Skeletal muscle satellite cell (primary cell): ENCODE data around the gene PRM1.

ENCODE experiments used
- H3K27me3 ChIP-seq: 2 replicates; pipeline ENCODE4 v1.7.0; 2013; ENCODE audit warnings: low read length; ENCODE audit not compliant: control insufficient read depth, insufficient read depth
- H3K36me3 ChIP-seq: 2 replicates; pipeline ENCODE4 v1.7.0; 2013; ENCODE audit warnings: mild to moderate bottlenecking, control low read depth, low read length; ENCODE audit not compliant: insufficient read depth
- H3K4me1 ChIP-seq: 2 replicates; pipeline ENCODE4 v1.7.0; 2013; ENCODE audit warnings: low read length; ENCODE audit not compliant: control insufficient read depth, insufficient read depth
- H3K4me2 ChIP-seq: 2 replicates; pipeline ENCODE4 v1.7.0; 2013; ENCODE audit warnings: mild to moderate bottlenecking, low read length
- H3K4me3 ChIP-seq: 2 replicates; pipeline ENCODE4 v1.7.0; 2013; ENCODE audit warnings: low read length
- H3K9ac ChIP-seq: 2 replicates; pipeline ENCODE4 v1.7.0; 2013; ENCODE audit warnings: mild to moderate bottlenecking, low read depth, low read length, moderate library complexity
- H3K9me3 ChIP-seq: replicated peaks from 2 replicates; pipeline ENCODE4 v1.7.0; 2013; ENCODE audit warnings: mild to moderate bottlenecking, control low read depth, low read length

Gene PRM1

DNA sequence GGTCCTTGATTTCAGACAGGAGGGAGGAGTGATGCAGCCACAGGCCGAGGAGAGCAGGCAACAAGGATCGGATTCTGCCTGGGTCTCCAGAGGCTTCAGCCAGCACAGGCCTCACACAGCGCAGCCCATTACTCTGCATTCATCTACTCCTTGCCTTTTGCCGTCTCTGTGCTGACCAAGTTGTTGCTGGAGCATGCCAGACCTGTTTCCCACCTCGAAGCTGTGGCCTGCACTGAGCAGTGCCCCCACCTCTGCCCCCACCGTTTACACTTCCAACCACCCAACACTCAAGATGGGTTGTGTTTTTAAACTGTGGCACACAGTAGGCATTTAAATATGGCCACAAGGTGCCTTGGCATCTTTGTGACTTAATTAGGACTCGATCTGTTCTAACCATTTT lies 6.2 kb downstream of the PRM1 start:
- Histone ChIP-seq H3K9ac (no peak overlapping the region), H3K27me3 (peaks cover 54% of the 10 kb centered on the region), H3K9me3 (no peaks in the 10 kb centered on the region), H3K4me3 (no peak overlapping the region), H3K4me1 (no peaks in the 10 kb centered on the region), H3K36me3 (no peaks in the 10 kb centered on the region), H3K4me2 (no peak overlapping the region)

DNA sequence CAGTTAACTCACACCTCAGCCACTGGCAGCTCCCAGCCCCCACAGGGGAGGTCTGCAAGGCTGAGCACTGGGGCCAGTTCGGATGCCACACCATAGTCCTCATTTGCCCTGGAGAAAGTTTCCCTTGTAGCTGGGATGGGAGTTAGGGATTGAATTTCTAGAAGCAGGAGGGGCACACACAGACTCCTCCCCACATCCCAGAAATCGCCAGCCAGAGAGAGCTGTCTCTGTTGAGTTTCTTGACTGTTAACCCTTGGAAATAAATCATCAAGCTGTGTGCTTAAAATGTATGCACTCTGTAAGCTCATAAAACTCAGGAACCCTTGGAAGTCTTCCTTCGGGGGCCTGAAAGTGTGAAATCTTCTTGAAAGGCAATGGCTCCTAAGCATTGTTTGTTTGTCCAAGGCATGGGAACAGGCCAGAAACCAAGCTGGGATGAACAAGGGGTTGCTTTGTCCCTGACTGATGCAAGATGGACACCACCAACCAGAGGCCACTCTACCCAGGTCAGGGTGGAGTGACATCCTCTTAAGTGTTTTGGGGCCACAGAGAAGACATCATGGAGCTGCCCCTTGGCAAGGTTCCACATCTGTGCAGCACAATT lies 7.3 kb downstream of the PRM1 start:
- no peaks in the 10 kb centered on the region for H3K36me3 ChIP-seq
- no peaks in the 10 kb centered on the region for H3K4me1 ChIP-seq
- H3K4me3 ChIP-seq, result no peak overlapping the region
- H3K9ac ChIP-seq, result no peak overlapping the region
- H3K9me3 ChIP-seq, result no peaks in the 10 kb centered on the region
- H3K4me2 ChIP-seq, result no peak overlapping the region
- peaks cover 50% of the 10 kb centered on the region for H3K27me3 ChIP-seq

DNA sequence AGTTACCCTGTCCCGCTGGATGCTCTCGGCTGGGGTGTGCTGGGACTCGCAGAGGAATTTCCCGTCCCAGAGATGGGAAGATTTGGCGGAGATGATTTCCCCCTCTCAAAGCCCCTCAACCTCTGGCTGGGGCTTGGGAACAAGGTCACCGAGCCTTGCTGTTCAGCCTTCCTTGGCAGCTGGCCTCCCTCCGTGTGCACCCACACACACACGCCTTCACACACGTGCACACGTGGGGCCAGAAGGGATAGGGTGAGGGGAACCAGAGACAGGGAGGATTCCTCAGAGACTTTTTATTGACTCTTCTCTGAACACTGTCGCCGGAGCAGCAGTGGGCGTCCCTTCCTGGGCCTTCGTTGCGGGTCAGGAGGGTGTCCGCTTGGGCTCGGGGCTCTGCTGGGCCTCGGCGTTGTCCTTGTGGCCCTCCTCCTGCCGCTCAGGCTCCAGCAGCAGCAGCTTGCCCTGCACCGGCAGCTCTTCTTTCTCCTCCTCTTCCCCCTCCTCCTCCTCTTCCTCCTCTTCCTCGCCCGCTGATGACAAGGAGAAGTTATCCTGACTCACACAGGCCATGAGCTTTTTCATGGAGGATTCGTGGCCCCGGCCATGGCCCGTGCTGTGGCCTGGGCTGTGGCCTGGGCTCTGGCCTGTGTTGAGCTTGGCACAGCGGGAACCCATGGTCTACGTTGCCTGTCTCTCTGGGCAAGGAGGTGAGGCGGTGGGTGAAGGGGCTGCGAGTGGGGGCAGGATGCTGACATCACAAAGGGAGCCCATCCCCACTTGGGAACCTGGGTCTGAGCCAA lies 8.0 kb downstream of the PRM1 start, which contains the start of gene PRM3:
PRM3 (minus strand) TSS at position 709 of the 800 bp plus-strand sequence; CDS start at position 675, 34 bp downstream.
- Histone ChIP-seq H3K4me2 (no peak within 1 kb of the TSS), H3K9ac (no peak within 1 kb of the TSS), H3K9me3 (no peaks in the 10 kb centered on the region), H3K4me1 (no peaks in the 10 kb centered on the region), H3K36me3 (no peaks in the 10 kb centered on the region), H3K27me3 (peaks cover 50% of the 10 kb centered on the region), H3K4me3 (no peak within 1 kb of the TSS)

DNA sequence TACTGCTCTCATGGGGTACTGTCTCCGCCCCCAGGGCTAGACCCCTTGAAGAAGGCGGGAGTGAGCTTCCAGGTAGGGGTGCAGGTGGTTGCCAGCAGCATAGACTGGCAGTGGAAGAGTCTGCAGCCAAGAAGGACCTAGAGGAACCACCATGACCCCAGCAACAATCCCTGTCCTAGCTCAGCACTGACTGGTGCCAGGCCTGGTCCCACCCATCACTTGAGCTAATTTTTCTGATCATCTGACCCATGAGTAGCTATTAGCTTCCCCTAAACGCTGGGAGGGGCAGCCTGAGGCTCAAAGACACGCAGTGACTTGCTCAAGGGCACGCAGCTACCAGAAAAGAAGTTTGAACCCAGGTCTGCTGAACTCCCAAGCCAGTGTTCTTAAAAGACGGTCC lies 8.6 kb downstream of the PRM1 start:
- H3K27me3 ChIP-seq, result peaks cover 44% of the 10 kb centered on the region
- no peaks in the 10 kb centered on the region for H3K9me3 ChIP-seq
- no peaks in the 10 kb centered on the region for H3K4me1 ChIP-seq
- no peak overlapping the region for H3K9ac ChIP-seq
- no peaks in the 10 kb centered on the region for H3K36me3 ChIP-seq
- no peak overlapping the region for H3K4me3 ChIP-seq
- H3K4me2 ChIP-seq, result no peak overlapping the region

DNA sequence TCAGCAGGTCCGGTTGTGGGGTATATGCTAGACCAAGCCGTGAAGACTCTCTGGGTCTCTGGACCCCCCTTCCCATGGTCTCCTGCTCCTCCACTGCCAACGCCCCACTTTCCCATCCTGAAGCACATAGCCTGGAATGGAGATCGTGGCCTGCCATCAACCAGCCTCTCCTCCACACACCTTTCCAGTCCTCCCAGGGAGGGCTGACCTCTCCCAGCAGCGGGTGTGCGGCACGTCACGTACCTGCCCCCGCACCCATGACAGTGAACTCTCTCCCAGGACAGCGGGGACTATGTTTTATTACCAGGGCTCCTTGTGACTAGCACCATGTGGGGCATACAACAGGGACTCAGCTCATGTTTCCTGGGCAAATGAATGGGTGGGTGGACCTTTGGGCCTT lies 9.5 kb downstream of the PRM1 start:
- Histone ChIP-seq H3K9ac (no peak overlapping the region), H3K36me3 (no peaks in the 10 kb centered on the region), H3K4me2 (no peak overlapping the region), H3K4me3 (no peak overlapping the region), H3K4me1 (no peaks in the 10 kb centered on the region), H3K9me3 (no peaks in the 10 kb centered on the region), H3K27me3 (peaks cover 36% of the 10 kb centered on the region)

DNA sequence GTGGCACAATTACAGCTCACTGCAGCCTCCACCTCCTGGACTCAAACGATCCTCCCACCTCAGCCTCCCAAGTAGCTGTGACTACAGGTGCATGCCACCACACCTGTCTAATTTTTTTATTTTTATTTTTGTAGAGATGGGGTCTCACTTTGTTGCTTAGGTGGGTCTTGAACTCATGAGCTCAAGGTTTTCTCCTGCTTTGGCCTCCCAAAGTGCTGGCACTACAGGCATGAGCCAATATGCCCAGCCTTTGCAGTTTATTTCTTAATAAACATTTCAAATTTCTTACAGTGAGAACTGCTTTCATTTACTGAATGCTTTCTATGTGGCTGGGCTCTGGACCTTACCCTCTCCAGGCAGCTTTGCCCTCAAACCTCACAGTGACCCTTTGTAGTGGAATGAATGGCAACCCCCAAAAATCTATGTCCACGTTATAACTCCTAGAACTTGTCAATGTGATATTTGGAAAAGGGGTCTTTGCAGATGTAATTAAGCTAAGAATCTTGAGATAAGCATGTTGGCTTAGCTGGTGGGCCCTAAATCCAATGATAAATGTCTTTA lies 10.4 kb downstream of the PRM1 start:
- no peaks in the 10 kb centered on the region for H3K36me3 ChIP-seq
- no peaks in the 10 kb centered on the region for H3K9me3 ChIP-seq
- H3K4me2 ChIP-seq, result no peak overlapping the region
- no peaks in the 10 kb centered on the region for H3K4me1 ChIP-seq
- no peak overlapping the region for H3K4me3 ChIP-seq
- no peak overlapping the region for H3K9ac ChIP-seq
- H3K27me3 ChIP-seq, result peaks cover 35% of the 10 kb centered on the region

DNA sequence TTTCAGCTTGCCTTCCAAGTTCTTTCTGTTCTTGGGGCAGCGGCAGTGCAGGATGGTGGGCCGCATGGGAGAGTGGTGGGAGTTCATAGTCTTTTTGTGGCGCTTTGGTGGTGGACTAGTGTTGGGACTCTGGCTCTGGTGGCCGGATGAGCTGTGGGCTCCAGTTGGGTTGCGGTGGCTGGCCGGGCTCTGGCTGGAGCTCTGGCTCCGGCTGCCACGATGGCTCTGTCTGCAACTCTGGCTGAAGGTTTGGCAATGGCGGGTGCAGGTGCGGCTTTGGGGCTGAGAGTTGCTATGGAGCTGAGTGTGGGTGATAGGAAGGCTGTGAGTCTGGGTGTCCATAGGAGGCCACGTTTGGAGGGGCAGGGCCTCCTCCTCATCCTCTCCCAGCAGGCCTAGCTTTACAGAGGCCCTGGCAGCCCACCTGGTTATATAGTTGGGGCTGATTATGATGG lies 12.2 kb downstream of the PRM1 start, which contains the start of gene TNP2:
TNP2 (minus strand) TSS at position 405 of the 455 bp plus-strand sequence; CDS start at position 342, 63 bp downstream.
- Histone ChIP-seq H3K4me2 (no peak within 1 kb of the TSS), H3K4me3 (no peak within 1 kb of the TSS), H3K36me3 (no peaks in the 10 kb centered on the region), H3K9me3 (no peaks in the 10 kb centered on the region), H3K27me3 (peaks cover 47% of the 10 kb centered on the region), H3K4me1 (no peaks in the 10 kb centered on the region), H3K9ac (no peak within 1 kb of the TSS)

DNA sequence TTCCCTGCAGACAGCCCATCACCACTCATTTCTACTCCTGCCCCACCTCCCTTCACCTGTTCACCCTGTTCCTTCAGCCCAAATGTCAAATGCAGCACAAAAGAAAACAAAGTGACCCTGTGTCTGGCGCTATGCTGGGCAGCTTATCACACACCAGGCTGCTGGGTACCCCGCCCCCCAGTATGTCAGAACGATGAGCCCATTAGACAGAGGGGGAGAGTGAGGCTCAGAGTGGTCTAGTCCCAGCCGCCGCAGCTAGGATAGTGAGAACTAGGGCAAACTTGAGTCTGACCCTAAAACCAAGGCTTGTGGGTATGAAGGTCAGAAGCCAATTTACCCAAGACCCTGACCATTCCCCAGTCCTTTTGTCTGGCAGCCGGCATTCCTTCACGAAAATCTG lies 16.0 kb downstream of the PRM1 start:
- H3K27me3 ChIP-seq, result peaks cover 50% of the 10 kb centered on the region
- H3K4me2 ChIP-seq, result no peak overlapping the region
- no peak overlapping the region for H3K4me3 ChIP-seq

DNA sequence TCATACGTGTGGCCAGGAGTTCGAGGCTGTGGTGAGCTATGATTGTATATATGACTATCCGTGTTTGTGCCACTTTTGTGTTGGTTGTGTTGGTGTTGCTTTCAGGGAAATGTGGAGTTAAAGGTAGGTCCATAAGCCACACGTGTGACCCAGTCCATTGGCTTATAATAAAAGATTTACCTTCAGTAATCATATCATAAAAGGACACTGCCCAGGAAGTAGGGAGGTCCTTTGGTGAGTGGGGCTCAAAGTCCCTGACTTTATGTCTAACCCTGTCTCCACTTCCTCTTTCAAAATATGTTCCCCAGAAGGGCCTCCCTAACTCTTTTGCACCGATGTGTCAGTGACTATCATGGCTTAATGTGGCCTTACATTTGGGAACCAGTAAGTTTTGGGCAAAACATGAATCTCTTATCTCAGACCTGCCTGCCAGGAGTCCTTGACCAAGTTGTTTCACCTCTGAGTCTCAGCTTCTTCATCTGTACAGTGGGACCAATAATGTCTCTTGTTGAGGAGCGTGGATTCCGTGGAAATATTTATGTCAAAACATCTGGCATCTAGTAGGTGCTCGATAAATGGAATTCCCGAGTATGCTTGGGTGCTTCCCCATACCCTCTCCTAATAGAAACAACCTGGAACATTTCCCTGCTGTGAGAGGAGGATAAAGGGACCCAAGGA lies 16.8 kb downstream of the PRM1 start:
- H3K9me3 ChIP-seq, result no peaks in the 10 kb centered on the region

More for the DNA sequence above, 16.0 kb downstream of the PRM1 start:
- H3K4me1 ChIP-seq, result no peaks in the 10 kb centered on the region
- H3K36me3 ChIP-seq, result no peaks in the 10 kb centered on the region
- H3K9me3 ChIP-seq, result no peaks in the 10 kb centered on the region
- H3K9ac ChIP-seq, result no peak overlapping the region

DNA sequence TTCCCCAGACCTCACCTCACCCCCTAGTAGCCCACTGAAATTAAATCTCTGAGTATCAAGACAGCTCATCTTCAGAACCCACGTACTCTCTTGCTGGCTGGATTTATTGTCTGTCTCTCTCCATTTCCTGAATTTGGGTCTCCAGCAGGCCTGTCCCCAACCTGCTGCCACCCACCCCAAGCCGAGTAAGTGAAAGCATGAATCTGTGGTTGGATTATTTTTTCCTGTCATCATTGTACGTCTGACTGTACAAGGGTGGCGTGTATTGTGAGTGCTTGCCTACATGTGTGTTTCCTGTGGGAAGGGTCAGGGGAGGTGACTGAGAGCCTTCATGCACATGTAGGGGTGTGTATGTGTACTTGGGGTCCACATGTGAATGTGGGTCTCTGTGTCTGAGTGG lies 17.4 kb downstream of the PRM1 start:
- Histone ChIP-seq H3K27me3 (peaks cover 44% of the 10 kb centered on the region), H3K9ac (no peak overlapping the region), H3K36me3 (no peaks in the 10 kb centered on the region), H3K9me3 (no peaks in the 10 kb centered on the region), H3K4me3 (no peak overlapping the region), H3K4me1 (peaks cover 6% of the 10 kb centered on the region), H3K4me2 (no peak overlapping the region)

More for the DNA sequence above, 16.8 kb downstream of the PRM1 start:
- H3K9ac ChIP-seq, result no peak overlapping the region
- no peak overlapping the region for H3K4me2 ChIP-seq
- H3K4me1 ChIP-seq, result peaks cover under 1% of the 10 kb centered on the region
- H3K36me3 ChIP-seq, result no peaks in the 10 kb centered on the region
- no peak overlapping the region for H3K4me3 ChIP-seq
- peaks cover 47% of the 10 kb centered on the region for H3K27me3 ChIP-seq

DNA sequence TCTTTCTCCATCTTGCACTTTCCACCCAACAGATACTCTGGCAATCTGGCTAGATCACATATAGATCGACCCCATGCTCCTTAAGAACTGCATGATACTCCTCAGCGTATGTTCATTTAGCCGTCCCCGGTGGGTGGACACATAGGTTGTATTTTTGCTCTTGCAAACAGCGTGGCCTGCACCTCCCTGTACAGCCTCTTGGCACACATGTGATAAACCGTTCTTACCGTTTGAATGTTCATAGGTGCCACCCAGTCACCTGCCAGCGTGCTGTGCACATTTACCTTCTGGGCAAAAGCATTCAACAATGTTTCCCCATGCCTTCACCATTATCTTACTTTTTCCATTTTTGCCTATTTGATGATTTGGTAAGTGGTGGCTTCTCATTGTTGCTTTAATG lies 18.2 kb downstream of the PRM1 start:
- H3K27me3 ChIP-seq, result peaks cover 44% of the 10 kb centered on the region
- H3K9me3 ChIP-seq, result no peaks in the 10 kb centered on the region
- no peak overlapping the region for H3K9ac ChIP-seq
- no peaks in the 10 kb centered on the region for H3K36me3 ChIP-seq
- peaks cover 7% of the 10 kb centered on the region for H3K4me1 ChIP-seq
- no peak overlapping the region for H3K4me3 ChIP-seq
- no peak overlapping the region for H3K4me2 ChIP-seq
